Measurements from ENCODE around the gene SLC25A21.

SLC25A21 gene

GRCh38 chr14:37144729-37145363 is 27.6 kb downstream of the SLC25A21 start:
- WGBS (ENCODE audit: extremely low coverage, insufficient coverage, insufficient read length): no CpG with 5 or more reads among the region's 3 CpGs
- Histone ChIP-seq H2BK5ac (ENCODE audit: low read depth, low read length, poor library complexity) (no peak overlapping the region), H3K9ac (ENCODE audit: low read length) (no peak overlapping the region), H3K4me3 (ENCODE audit: low read depth, low read length) (no peak overlapping the region), H3K79me1 (ENCODE audit: low read length) (no peaks in the 10 kb centered on the region), H2BK12ac (ENCODE audit: low read length) (no peak overlapping the region), H3K14ac (ENCODE audit: low read length) (no peak overlapping the region), H3K9me3 (ENCODE audit: insufficient read depth, low read depth, low read length) (no peaks in the 10 kb centered on the region), H4K12ac (ENCODE audit: low read depth, low read length) (no peak overlapping the region), H3K18ac (ENCODE audit: low read length) (no peak overlapping the region), H2AK5ac (ENCODE audit: low read length) (no peak overlapping the region), H3K27ac (ENCODE audit: low read depth, low read length) (no peak overlapping the region), H2BK120ac (ENCODE audit: insufficient read depth, low read length, poor library complexity) (no peak overlapping the region), H4K91ac (ENCODE audit: low read depth, low read length) (no peak overlapping the region), H3K4me2 (ENCODE audit: low read length) (no peak overlapping the region), H4K8ac (ENCODE audit: low read depth, low read length) (no peak overlapping the region), H3K4me1 (ENCODE audit: control insufficient read depth in 1 of 2, insufficient read depth in 2 of 2, low read length in 2 of 2) (no peaks in the 10 kb centered on the region), H3K27me3 (ENCODE audit: insufficient read depth, low read length) (no peaks in the 10 kb centered on the region), H3K4ac (ENCODE audit: low read depth, low read length) (no peak overlapping the region), H3K79me2 (ENCODE audit: control insufficient read depth, insufficient read depth, low read length, poor library complexity) (no peaks in the 10 kb centered on the region), H3K36me3 (ENCODE audit: control insufficient read depth in 1 of 2, insufficient read depth in 2 of 2, low read length in 2 of 2) (no peaks in the 10 kb centered on the region), H3K23ac (ENCODE audit: low read length) (no peak overlapping the region), H2AFZ (ENCODE audit: insufficient read depth, low read length, poor library complexity) (no peak overlapping the region)
- no peak for DNase-seq

GRCh38 chr14:37143475-37143874 is 28.9 kb downstream of the SLC25A21 start:
- no peak overlapping the region for H3K18ac ChIP-seq (ENCODE audit: low read length)
- no peak overlapping the region for H2BK5ac ChIP-seq (ENCODE audit: low read depth, low read length, poor library complexity)
- no peak overlapping the region for H2BK12ac ChIP-seq (ENCODE audit: low read length)
- H3K4me2 ChIP-seq (ENCODE audit: low read length): peak overlapping the region; percentile 2
- no peaks in the 10 kb centered on the region for H3K36me3 ChIP-seq (ENCODE audit: control insufficient read depth in 1 of 2, insufficient read depth in 2 of 2, low read length in 2 of 2)
- H3K27ac ChIP-seq (ENCODE audit: low read depth, low read length): no peak overlapping the region
- no peak overlapping the region for H3K14ac ChIP-seq (ENCODE audit: low read length)
- H3K27me3 ChIP-seq (ENCODE audit: insufficient read depth, low read length): no peaks in the 10 kb centered on the region
- no peak overlapping the region for H2BK120ac ChIP-seq (ENCODE audit: insufficient read depth, low read length, poor library complexity)
- H3K9ac ChIP-seq (ENCODE audit: low read length): no peak overlapping the region
- no peaks in the 10 kb centered on the region for H3K9me3 ChIP-seq (ENCODE audit: insufficient read depth, low read depth, low read length)
- no peaks in the 10 kb centered on the region for H3K4me1 ChIP-seq (ENCODE audit: control insufficient read depth in 1 of 2, insufficient read depth in 2 of 2, low read length in 2 of 2)
- no peak overlapping the region for H3K4me3 ChIP-seq (ENCODE audit: low read depth, low read length)
- H4K12ac ChIP-seq (ENCODE audit: low read depth, low read length): no peak overlapping the region
- no peak overlapping the region for H2AFZ ChIP-seq (ENCODE audit: insufficient read depth, low read length, poor library complexity)
- no peaks in the 10 kb centered on the region for H3K79me1 ChIP-seq (ENCODE audit: low read length)
- H3K79me2 ChIP-seq (ENCODE audit: control insufficient read depth, insufficient read depth, low read length, poor library complexity): no peaks in the 10 kb centered on the region
- DNase-seq: no peak
- no peak overlapping the region for H2AK5ac ChIP-seq (ENCODE audit: low read length)
- WGBS (ENCODE audit: extremely low coverage, insufficient coverage, insufficient read length): no CpG with 5 or more reads among the region's 2 CpGs
- no peak overlapping the region for H4K91ac ChIP-seq (ENCODE audit: low read depth, low read length)
- no peak overlapping the region for H4K8ac ChIP-seq (ENCODE audit: low read depth, low read length)
- H3K23ac ChIP-seq (ENCODE audit: low read length): no peak overlapping the region
- H3K4ac ChIP-seq (ENCODE audit: low read depth, low read length): no peak overlapping the region

GRCh38 chr14:37142835-37143401 is 29.5 kb downstream of the SLC25A21 start:
- no peak overlapping the region for H2BK12ac ChIP-seq (ENCODE audit: low read length)
- no peaks in the 10 kb centered on the region for H3K79me2 ChIP-seq (ENCODE audit: control insufficient read depth, insufficient read depth, low read length, poor library complexity)
- H3K4me2 ChIP-seq (ENCODE audit: low read length): peak overlapping the region; percentile 2
- no peaks in the 10 kb centered on the region for H3K79me1 ChIP-seq (ENCODE audit: low read length)
- H4K91ac ChIP-seq (ENCODE audit: low read depth, low read length): no peak overlapping the region
- H3K23ac ChIP-seq (ENCODE audit: low read length): no peak overlapping the region
- H3K4me1 ChIP-seq (ENCODE audit: control insufficient read depth in 1 of 2, insufficient read depth in 2 of 2, low read length in 2 of 2): no peaks in the 10 kb centered on the region
- no peak overlapping the region for H2AK5ac ChIP-seq (ENCODE audit: low read length)
- H3K27ac ChIP-seq (ENCODE audit: low read depth, low read length): peak overlapping the region; percentile 6
- no peak overlapping the region for H3K4me3 ChIP-seq (ENCODE audit: low read depth, low read length)
- no peak overlapping the region for H3K14ac ChIP-seq (ENCODE audit: low read length)
- no peak overlapping the region for H2BK120ac ChIP-seq (ENCODE audit: insufficient read depth, low read length, poor library complexity)
- H2BK5ac ChIP-seq (ENCODE audit: low read depth, low read length, poor library complexity): no peak overlapping the region
- no peaks in the 10 kb centered on the region for H3K27me3 ChIP-seq (ENCODE audit: insufficient read depth, low read length)
- no peak overlapping the region for H3K9ac ChIP-seq (ENCODE audit: low read length)
- WGBS (ENCODE audit: extremely low coverage, insufficient coverage, insufficient read length): no CpG with 5 or more reads among the region's 3 CpGs
- H3K18ac ChIP-seq (ENCODE audit: low read length): no peak overlapping the region
- H4K12ac ChIP-seq (ENCODE audit: low read depth, low read length): no peak overlapping the region
- H3K36me3 ChIP-seq (ENCODE audit: control insufficient read depth in 1 of 2, insufficient read depth in 2 of 2, low read length in 2 of 2): no peaks in the 10 kb centered on the region
- no peaks in the 10 kb centered on the region for H3K9me3 ChIP-seq (ENCODE audit: insufficient read depth, low read depth, low read length)
- no peak overlapping the region for H4K8ac ChIP-seq (ENCODE audit: low read depth, low read length)
- no peak overlapping the region for H2AFZ ChIP-seq (ENCODE audit: insufficient read depth, low read length, poor library complexity)
- DNase-seq: peak; percentile 23 to 58
- no peak overlapping the region for H3K4ac ChIP-seq (ENCODE audit: low read depth, low read length)

GRCh38 chr14:37140176-37140575 is 32.2 kb downstream of the SLC25A21 start:
- no peaks in the 10 kb centered on the region for H3K9me3 ChIP-seq (ENCODE audit: insufficient read depth, low read depth, low read length)
- H3K79me1 ChIP-seq (ENCODE audit: low read length): no peaks in the 10 kb centered on the region
- H3K36me3 ChIP-seq (ENCODE audit: control insufficient read depth in 1 of 2, insufficient read depth in 2 of 2, low read length in 2 of 2): no peaks in the 10 kb centered on the region
- H3K14ac ChIP-seq (ENCODE audit: low read length): no peak overlapping the region
- no peak overlapping the region for H4K12ac ChIP-seq (ENCODE audit: low read depth, low read length)
- H4K91ac ChIP-seq (ENCODE audit: low read depth, low read length): no peak overlapping the region
- no peaks in the 10 kb centered on the region for H3K4me1 ChIP-seq (ENCODE audit: control insufficient read depth in 1 of 2, insufficient read depth in 2 of 2, low read length in 2 of 2)
- H3K27me3 ChIP-seq (ENCODE audit: insufficient read depth, low read length): no peaks in the 10 kb centered on the region
- no peak overlapping the region for H2AFZ ChIP-seq (ENCODE audit: insufficient read depth, low read length, poor library complexity)
- H2BK12ac ChIP-seq (ENCODE audit: low read length): no peak overlapping the region
- H4K8ac ChIP-seq (ENCODE audit: low read depth, low read length): no peak overlapping the region
- H2AK5ac ChIP-seq (ENCODE audit: low read length): no peak overlapping the region
- H2BK5ac ChIP-seq (ENCODE audit: low read depth, low read length, poor library complexity): no peak overlapping the region
- H3K4ac ChIP-seq (ENCODE audit: low read depth, low read length): no peak overlapping the region
- H3K79me2 ChIP-seq (ENCODE audit: control insufficient read depth, insufficient read depth, low read length, poor library complexity): no peaks in the 10 kb centered on the region
- H2BK120ac ChIP-seq (ENCODE audit: insufficient read depth, low read length, poor library complexity): no peak overlapping the region
- DNase-seq: no peak
- H3K4me2 ChIP-seq (ENCODE audit: low read length): no peak overlapping the region
- H3K23ac ChIP-seq (ENCODE audit: low read length): no peak overlapping the region
- WGBS (ENCODE audit: extremely low coverage, insufficient coverage, insufficient read length): no CpG with 5 or more reads among the region's 2 CpGs
- no peak overlapping the region for H3K18ac ChIP-seq (ENCODE audit: low read length)
- no peak overlapping the region for H3K9ac ChIP-seq (ENCODE audit: low read length)
- no peak overlapping the region for H3K27ac ChIP-seq (ENCODE audit: low read depth, low read length)
- H3K4me3 ChIP-seq (ENCODE audit: low read depth, low read length): no peak overlapping the region
